SK-N-MC (cell line): Measurements from ENCODE around the gene CCBE1.
"Not testable (repeated sequence)": the region's sequence is repeated elsewhere in the genome, so short reads cannot be mapped to it uniquely, and the experiment has no call there.

ENCODE experiments used
- DNase-seq: peaks from one replicate; pipeline ENCODE4 v3.0.0-alpha.2; 2011; ENCODE audit warnings: low read depth, low spot score
- H3K27ac ChIP-seq: fragments of 200-600 bp; sonication (generic); 2 replicates; pipeline ENCODE4 v1.5.1; 2016; ENCODE audit warnings: mixed run types
- H3K36me3 ChIP-seq: fragments of 200-600 bp; sonication (generic); 2 replicates; pipeline ENCODE4 v1.6.1; 2017; ENCODE audit warnings: antibody characterized with exemption, low read length, mixed read lengths; ENCODE audit not compliant: insufficient read depth
- H3K4me3 ChIP-seq: fragments of 200-600 bp; sonication (generic); 2 replicates; pipeline ENCODE4 v1.5.1; 2016
- H3K9ac ChIP-seq: fragments of 200-600 bp; sonication (generic); 2 replicates; pipeline ENCODE4 v1.8.0; 2017; ENCODE audit warnings: mixed run types, mixed read lengths; ENCODE audit not compliant: insufficient read length
- H3K9me3 ChIP-seq: fragments of 200-600 bp; sonication (generic); 2 replicates; pipeline ENCODE4 v1.6.1; 2017; ENCODE audit warnings: low read depth, mild to moderate bottlenecking, antibody characterized with exemption, low read length, moderate library complexity, mixed read lengths
- EZH2 ChIP-seq: fragments of 200-600 bp; sonication (generic); IDR thresholded peaks from one replicate; pipeline ENCODE4 v1.6.1; 2017; ENCODE audit warnings: antibody characterized with exemption
- FOXP2 ChIP-seq: optimal IDR thresholded peaks from 2 replicates; pipeline ENCODE3; 2011; ENCODE audit warnings: mild to moderate bottlenecking, moderate library complexity; ENCODE audit not compliant: insufficient read depth; ENCODE audit errors: extremely low read length, control extremely low read depth
- POLR2AphosphoS5 ChIP-seq: IDR thresholded peaks from 2 replicates; pipeline ENCODE4 v1.6.1; 2012; ENCODE audit warnings: mild to moderate bottlenecking, low read depth, low read length, borderline replicate concordance

CCBE1 gene

GRCh38 chr18:59697236-59697932 is at the start of gene CCBE1:
Gene CCBE1 (minus strand): TSS chr18:59697423.
- Histone ChIP-seq H3K9ac (no peak within 1 kb of the TSS), H3K27ac (no peak within 1 kb of the TSS), H3K36me3 (no peaks in the 10 kb centered on the region), H3K4me3 (peak within 1 kb of the TSS; percentile 57), H3K9me3 (no peaks in the 10 kb centered on the region)
- no peak for DNase-seq
- TF ChIP-seq POLR2AphosphoS5 (no peak), EZH2 (no peak), FOXP2 (no peak)

- Histone ChIP-seq H3K27ac (no peak overlapping the region), H3K4me3 (no peak overlapping the region), H3K9ac (no peak overlapping the region), H3K36me3 (no peaks in the 10 kb centered on the region), H3K9me3 (no peaks in the 10 kb centered on the region)
- DNase-seq: no peak
- TF ChIP-seq POLR2AphosphoS5 (no peak), EZH2 (no peak), FOXP2 (no peak)
Observed at GRCh38 chr18:59744271-59744721, 47.1 kb upstream of the CCBE1 start.

- Histone ChIP-seq H3K9me3 (no peaks in the 10 kb centered on the region), H3K27ac (no peak overlapping the region), H3K9ac (no peak overlapping the region), H3K36me3 (no peaks in the 10 kb centered on the region), H3K4me3 (no peak overlapping the region)
- no peak for DNase-seq
- TF ChIP-seq EZH2 (no peak), POLR2AphosphoS5 (no peak), FOXP2 (no peak)
Observed at GRCh38 chr18:59743566-59743965, 46.3 kb upstream of the CCBE1 start.

GRCh38 chr18:59742325-59743111 is 45.3 kb upstream of the CCBE1 start:
- no peak for DNase-seq
- H3K27ac ChIP-seq: no peak overlapping the region

GRCh38 chr18:59740141-59740540 is 42.9 kb upstream of the CCBE1 start:
- no peak overlapping the region for H3K27ac ChIP-seq
- no peak for DNase-seq
- H3K9ac ChIP-seq: no peak overlapping the region
- no peaks in the 10 kb centered on the region for H3K36me3 ChIP-seq
- no peaks in the 10 kb centered on the region for H3K9me3 ChIP-seq
- H3K4me3 ChIP-seq: no peak overlapping the region
- TF ChIP-seq EZH2 (no peak), FOXP2 (no peak), POLR2AphosphoS5 (no peak)

More at GRCh38 chr18:59742325-59743111, 45.3 kb upstream of the CCBE1 start:
- TF ChIP-seq EZH2 (no peak), POLR2AphosphoS5 (no peak)
- Histone ChIP-seq H3K9ac (no peak overlapping the region), H3K9me3 (no peaks in the 10 kb centered on the region), H3K4me3 (no peak overlapping the region), H3K36me3 (no peaks in the 10 kb centered on the region)

GRCh38 chr18:59737776-59738300 is 40.6 kb upstream of the CCBE1 start:
- no peak for DNase-seq
- TF ChIP-seq POLR2AphosphoS5: no peak
- no peak for TF ChIP-seq FOXP2
- no peak for TF ChIP-seq EZH2
- no peak overlapping the region for H3K4me3 ChIP-seq
- no peaks in the 10 kb centered on the region for H3K36me3 ChIP-seq
- H3K9ac ChIP-seq: no peak overlapping the region
- no peaks in the 10 kb centered on the region for H3K9me3 ChIP-seq
- no peak overlapping the region for H3K27ac ChIP-seq

- H3K36me3 ChIP-seq, H3K9ac ChIP-seq, DNase-seq, H3K27ac ChIP-seq, H3K9me3 ChIP-seq, H3K4me3 ChIP-seq: not testable (repeated sequence)
Observed at GRCh38 chr18:59737335-59737734, 40.1 kb upstream of the CCBE1 start.

GRCh38 chr18:59736061-59736460 is 38.8 kb upstream of the CCBE1 start:
- TF ChIP-seq POLR2AphosphoS5 (no peak), EZH2 (no peak)

GRCh38 chr18:59735269-59735860 is 38.1 kb upstream of the CCBE1 start:
- Histone ChIP-seq H3K36me3 (no peaks in the 10 kb centered on the region), H3K9me3 (no peaks in the 10 kb centered on the region), H3K4me3 (no peak overlapping the region), H3K27ac (no peak overlapping the region), H3K9ac (no peak overlapping the region)
- DNase-seq: no peak
- TF ChIP-seq POLR2AphosphoS5: no peak
- TF ChIP-seq FOXP2: no peak
- TF ChIP-seq EZH2: no peak

More at GRCh38 chr18:59736061-59736460, 38.8 kb upstream of the CCBE1 start:
- H3K36me3 ChIP-seq: no peaks in the 10 kb centered on the region
- no peak overlapping the region for H3K9ac ChIP-seq
- DNase-seq: no peak
- H3K4me3 ChIP-seq: no peak overlapping the region
- no peak overlapping the region for H3K27ac ChIP-seq
- H3K9me3 ChIP-seq: no peaks in the 10 kb centered on the region
